Inflammatory macrophage treated with lipopolysaccharide for 1 hour (primary cell): ENCODE results near the gene TRPC4.
"Not testable (repeated sequence)": the region's sequence is repeated elsewhere in the genome, so short reads cannot be mapped to it uniquely, and the experiment has no call there.

ENCODE experiments used
- DNase-seq, 2 donors: peaks; one replicate each; pipeline ENCODE4 v3.0.0-alpha.2; 2020 to 2022

The TRPC4 gene

GRCh38 chr13:37816276-37816675 is 53.3 kb downstream of the TRPC4 start:
- DNase-seq, result no peak

GRCh38 chr13:37811441-37811840 is 58.1 kb downstream of the TRPC4 start:
- DNase-seq, result no peak

DNA sequence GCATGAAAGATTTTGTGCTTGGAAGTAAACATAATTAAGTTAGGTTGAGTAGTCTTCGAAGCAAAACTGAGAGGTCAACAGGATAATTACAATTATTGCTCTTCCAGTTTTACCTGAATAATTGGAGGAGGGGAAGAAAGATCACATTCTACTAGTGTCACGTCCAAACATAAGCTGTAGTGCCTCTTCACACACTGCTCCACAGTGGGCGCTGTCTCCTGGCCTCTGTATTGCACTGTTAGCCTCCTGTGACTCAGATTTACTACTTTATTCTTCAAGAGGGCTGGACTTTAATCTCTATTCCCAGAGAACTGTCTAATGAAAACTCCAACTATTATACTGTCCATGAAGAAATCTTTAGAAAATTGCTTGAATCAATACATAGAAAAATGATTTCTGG is 62.9 kb downstream of the TRPC4 start:
- no peak for DNase-seq

DNA sequence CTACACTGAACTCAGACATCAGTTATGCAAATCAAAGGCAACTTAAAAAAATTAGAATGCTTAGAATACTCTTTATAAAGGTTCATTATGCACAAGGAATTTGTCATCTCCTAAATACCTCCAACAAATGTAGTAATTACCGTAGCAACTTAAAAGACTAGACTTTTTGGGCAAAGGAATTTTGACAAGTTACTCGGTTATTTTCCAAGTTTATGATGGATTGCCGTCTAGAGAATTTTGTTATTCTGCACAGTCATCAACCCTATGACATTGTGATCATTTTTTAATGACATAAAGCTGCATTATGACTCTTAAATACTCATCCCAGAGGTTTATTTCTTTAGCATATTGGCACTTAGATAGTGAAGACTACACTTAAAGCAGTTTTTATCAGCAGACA is 71.9 kb downstream of the TRPC4 start:
- DNase-seq, result no peak

DNA sequence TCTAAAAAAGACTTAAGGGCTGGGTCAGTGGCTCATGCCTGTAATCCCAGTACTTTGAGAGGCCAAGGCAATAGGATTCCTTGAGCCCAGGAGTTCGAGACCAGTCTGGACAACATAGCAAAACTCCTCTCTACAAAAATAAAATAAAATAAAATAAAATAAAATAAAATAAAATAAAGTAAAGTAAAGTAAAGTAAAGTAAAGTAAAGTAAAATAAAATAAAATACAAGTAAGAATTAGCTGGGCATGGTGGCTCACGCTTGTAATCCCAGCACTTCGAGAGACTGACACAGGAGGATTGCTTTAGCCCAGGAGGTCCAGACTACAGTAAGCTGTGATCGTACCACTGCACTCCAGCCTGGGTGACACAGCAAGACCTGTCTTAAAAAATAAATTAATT is 72.8 kb downstream of the TRPC4 start:
- DNase-seq, result not testable (repeated sequence)

DNA sequence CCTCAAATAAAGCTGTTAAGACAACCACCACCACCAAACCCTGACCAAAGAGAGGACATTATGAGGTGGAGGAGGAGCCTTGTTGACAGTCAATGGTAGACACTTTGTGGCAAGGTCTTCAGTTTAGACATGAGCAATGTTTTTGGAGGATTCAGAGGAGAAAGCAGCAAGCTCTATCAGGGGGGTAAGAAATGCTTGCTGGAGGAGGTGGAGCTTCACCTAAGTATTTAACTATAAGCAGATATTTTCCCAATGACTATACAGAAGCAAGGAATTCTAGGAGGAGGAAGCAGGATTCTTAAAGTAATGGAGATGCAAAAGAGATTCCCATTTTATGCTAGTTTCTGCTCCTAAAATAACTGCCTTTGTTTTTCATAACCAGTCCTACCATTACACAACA is 74.2 kb downstream of the TRPC4 start:
- no peak for DNase-seq

DNA sequence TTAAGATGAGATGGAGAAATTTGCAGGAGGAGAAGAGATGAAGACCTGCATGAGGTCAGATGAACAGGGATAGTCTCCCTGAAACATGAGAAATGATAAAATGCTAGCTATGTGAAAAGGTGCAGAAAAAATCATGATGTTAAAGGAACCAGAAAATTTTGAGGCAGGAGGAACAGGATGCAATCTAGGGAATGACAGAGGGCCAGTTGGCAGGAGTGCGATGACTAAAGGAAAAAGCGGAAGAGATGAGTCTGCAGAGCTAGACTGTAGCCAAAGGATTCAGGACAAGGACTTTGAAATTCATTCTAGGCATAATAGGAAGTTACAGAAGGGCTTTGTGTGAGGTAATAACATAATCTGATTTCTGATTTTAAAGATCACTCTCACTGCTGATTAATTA is 77.9 kb downstream of the TRPC4 start:
- DNase-seq, result no peak

- no peak for DNase-seq
These were observed 81.2 kb downstream of the TRPC4 start for GRCh38 chr13:37788346-37788745.

GRCh38 chr13:37777676-37778075 is 91.9 kb downstream of the TRPC4 start:
- DNase-seq, result no peak

DNA sequence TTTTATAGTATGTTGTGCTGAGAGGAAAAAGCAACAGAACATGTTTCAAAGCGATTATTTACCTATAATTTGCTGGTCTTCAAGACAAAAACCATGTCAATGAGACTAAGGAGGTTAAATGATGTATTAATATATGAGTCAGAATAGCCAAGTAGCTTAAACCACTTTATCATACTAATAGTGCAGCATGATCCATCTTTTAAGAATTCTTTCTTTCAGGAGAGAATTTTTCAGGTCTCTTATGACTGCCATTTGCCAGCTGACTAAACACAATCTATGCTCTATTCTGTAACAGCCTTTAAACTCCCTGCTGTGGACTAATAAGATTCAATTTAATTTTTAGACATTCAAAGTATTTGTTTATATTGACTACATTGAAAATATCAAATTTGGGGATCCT is 93.7 kb downstream of the TRPC4 start:
- no peak for DNase-seq

DNA sequence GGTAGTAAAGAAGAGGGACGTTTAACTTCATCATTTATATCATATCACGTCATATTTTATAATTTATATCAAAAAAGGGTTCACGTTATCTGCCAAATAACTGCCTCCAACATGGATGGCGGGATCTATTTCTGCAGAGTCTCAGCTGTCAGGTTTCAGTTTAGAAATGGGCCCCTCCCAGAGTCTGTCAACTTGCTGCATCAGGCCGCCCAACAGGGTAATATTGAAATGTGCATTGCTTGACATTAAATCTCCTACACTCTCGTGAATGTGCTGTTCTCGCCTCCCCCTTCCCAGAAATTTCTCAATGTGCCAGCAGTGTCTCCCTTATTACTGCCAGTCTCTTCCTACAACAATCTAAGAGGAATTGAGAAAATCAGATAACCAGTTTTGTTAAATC is 96.9 kb downstream of the TRPC4 start:
- DNase-seq, result no peak

DNA sequence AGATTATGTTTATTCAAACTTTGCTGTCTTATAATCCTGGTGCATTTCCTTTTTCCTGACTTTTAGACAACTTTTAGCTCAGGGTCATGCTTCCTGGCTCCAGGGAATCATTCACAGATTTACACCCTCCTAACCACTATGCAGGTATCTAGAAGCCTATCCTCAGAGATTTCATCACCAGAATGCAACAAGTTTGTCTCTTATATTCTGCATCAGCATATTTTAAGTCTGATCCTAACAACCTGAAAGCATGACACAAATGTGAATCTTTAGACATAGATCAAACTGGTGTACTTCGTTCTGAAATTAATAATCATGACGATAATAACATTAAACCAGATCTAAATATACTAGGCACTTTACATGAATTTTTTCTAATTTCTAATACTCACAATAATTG is 100.0 kb downstream of the TRPC4 start:
- DNase-seq, result no peak

DNA sequence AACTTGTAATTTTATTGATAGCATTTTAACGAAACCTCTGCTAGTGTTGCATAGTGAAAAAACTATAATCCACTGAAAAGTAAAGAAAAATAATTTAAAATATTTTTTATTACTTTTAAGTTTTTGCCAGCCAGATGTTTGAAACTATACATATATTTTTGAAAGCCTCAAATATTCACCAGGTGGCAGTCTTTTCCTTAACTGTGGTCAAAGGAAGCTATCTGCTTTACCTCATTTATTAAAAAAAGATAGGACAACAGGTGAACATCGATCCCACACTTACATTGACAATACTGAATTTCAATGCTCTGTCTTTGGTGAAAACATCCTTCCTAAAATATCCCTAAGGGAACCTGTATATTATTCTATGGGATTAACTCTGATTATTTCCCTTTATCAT is 100.5 kb downstream of the TRPC4 start:
- DNase-seq, result no peak

DNA sequence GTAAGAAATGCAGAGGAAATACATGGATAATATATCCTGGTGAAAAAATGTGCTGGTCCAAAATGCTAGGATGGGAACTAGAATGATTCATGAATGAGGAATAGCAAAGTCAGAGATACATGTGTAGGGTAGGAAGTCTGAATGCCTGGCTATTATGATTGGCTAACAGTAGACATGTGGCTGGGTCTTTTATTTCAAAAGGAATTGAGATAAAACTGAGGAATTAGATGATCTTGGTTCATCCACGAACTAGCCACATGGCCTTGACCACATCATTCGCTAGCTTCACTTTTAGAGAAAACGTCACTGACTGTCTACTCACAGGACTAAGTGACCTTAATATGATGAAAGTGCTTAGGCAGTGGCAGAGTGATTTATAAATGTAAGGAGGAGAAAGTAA is 103.1 kb downstream of the TRPC4 start:
- no peak for DNase-seq

DNA sequence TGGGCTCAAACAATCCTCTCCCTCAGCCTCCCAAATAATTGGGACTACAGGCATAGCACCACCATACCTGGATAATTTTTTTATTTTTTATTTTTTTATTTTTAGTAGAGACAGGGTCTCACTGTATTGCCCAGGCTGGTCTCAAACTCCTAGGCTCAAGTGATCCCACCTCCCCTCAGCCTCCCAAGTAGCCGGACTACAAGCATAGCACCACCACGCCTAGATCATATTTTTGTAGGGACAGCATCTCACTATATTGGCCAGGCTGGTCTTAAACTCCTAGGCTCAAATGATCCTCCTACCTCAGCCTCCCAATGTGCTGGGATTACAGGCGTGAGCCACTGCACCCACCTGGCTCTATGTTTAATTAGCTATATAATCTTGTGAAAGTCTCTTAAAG is 114.2 kb downstream of the TRPC4 start:
- no peak for DNase-seq

DNA sequence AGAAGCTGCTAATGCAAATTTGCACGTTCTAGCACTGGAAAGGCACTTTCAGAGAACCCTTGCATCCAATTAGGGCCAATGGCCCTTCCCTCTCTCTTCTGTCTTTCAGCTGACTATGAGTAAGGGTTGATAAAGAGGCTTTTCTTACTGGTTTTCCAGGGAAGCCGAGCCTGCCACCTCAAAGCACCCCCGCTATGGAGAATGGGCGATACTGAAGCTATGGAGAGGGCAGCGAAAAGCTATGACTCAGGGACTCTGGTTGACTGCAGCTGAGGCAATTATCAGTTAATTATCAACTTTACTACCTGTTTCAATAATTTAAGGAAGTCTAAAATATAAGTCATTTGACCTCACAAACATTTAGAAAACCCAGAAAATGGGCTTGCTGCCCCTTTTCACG is 115.8 kb downstream of the TRPC4 start:
- no peak for DNase-seq

DNA sequence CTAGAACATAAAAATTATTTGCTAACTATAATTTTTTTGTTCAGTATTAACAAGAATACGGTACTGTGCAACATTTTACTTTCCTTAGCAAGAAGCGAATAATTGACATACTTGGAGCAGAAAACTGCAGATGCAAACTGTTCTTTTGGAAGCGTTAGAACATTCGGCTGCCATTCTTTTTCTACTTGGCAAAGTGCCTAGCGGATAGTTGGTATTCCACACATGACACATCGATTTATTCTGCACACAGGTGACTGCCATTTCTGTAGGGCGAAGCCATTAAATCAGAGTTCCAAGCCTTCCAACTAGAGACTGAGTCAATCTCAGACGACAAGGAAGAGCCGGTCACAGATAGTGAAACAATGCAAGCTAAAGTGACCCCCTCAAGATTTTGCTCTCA is 117.4 kb downstream of the TRPC4 start:
- no peak for DNase-seq

GRCh38 chr13:37751025-37751424 is 118.5 kb downstream of the TRPC4 start:
- DNase-seq, result no peak

GRCh38 chr13:37748913-37749312 is 120.7 kb downstream of the TRPC4 start:
- no peak for DNase-seq

- DNase-seq, result no peak
These were observed 122.4 kb downstream of the TRPC4 start for GRCh38 chr13:37747071-37747612.

DNA sequence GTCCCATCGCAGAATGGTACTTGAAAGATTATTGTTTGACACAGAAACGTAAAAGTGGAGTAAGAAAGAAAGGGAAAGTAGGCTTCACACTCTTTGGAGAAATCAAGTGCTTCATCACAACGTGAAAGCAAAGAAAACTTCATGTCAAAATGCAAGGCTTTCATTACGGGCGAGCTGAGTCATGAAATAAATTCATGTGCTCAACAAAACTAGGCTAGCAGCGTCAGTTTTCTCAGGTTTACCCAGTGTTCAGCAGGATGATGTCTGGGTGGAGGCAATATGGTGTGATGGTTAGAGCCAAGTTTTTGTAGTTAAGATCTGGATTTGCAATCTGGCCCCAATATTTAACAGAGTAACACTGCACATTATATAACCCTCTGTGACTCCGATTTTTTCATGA is 128.0 kb downstream of the TRPC4 start:
- DNase-seq, result no peak

DNA sequence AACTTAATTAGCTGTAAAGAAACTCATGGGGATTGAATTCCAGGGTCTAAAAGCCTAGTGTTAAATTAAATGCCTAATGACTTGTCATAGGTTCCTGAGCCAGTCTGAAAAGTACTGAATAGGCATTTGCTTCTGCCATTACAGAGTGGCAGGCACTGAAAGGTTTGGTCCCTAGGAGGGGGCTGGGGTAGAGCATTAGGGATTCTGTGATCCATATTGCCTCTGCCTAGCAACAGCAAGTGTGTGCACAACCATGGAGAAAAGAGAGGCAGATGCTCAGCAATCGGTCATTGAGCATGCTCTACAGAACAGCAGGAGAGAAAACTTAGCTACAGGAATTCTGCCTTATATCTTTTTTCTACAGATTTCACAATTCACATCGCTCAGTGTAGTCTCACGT is 133.5 kb downstream of the TRPC4 start:
- no peak for DNase-seq

DNA sequence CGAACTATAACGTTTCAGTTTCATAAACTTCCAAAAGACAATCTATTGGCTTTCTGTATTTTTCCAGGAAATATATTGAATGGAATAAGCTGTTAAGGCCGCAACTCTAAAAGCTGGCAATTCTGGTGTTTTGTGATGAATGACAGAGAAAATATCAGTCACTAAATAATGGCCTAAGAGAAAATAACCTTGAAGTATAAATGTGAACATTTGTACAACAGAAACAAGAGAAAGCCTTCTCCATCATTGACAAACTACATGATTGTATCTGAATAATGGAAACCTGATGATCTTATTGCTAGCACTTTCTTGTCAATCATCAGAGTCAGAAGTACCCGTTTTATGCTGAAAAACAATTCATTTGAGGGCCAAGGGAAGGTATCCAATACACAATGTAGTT is 134.3 kb downstream of the TRPC4 start:
- no peak for DNase-seq

- DNase-seq, result no peak
These were observed 139.7 kb downstream of the TRPC4 start for GRCh38 chr13:37729876-37730275.

- DNase-seq, result no peak
These were observed 153.0 kb downstream of the TRPC4 start for GRCh38 chr13:37716420-37717195.
